Measurements from ENCODE around the gene CTSF.

The CTSF gene

DNA sequence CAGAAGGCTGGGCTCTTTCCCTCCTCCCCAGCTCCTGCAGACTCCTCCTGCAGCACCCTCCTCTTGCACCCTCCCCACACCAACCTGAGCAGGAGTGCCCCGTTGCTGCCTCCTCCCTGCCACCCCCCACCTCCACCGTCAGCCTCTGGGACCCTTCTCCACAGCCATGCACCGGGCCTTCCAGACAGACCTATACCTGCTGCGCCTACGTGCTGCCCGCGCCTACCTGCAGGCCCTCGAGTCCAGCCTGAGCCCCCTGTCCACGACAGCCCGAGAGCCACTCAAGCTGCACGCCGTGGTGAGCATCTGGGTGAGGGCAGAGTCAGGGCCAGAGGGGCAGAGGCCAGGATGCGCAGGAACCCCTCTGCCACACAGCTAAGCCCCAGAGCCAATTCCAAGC is 38.8 kb downstream of the CTSF start:
- no peak for DNase-seq

DNA sequence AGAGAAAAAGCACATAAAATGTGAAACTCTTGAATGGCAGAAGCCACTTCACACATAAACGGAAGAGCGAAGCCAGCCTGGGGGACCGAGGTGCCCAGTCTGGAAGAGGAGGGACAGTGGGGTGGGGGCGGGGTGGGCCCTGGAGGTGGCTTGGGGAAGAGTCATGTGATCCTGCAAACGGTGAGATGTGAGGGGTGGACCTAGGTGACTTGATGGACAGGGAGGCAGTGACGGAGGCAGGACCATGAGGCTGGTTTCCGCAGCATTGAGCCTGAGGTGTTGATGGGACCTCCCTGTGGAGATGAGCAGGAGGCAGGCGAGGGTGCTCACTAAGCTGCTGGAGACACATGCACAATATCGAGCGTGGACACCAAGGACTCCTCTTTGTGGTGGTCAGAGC is 39.3 kb downstream of the CTSF start:
- DNase-seq: no peak

DNA sequence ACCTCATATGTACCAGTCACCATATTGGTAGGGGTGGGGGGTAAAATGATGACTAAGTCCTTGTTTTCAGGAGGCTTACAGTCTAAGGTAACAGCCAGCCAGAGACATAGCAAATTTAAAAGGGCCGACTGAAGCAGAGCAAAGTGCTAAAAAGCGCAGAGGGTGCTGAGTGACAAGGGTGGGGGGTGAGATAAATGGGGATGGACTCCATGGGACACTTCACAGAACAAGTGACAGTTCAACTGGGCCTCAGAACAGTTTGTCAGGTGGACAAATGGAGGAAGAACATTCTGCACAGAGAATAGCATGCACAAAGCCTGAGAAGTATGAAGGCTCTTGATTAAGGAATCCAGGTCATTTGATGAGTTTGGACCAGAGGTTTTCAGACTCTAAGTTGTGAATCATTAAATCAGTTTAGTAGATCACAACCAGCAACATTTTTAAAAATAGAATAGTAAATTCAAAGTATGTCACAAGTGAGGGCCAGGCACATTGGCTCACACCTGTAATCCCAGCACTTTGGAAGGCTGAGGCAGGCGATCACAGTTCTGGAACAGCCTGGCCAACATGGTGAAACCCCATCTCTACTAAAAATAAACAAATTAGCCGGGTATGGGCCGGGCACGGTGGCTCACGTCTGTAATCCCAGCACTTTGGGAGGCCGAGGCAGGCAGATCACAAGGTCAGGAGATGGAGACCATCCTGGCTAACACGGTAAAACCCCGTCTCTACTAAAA is 43.9 kb downstream of the CTSF start:
- no peak for DNase-seq

DNA sequence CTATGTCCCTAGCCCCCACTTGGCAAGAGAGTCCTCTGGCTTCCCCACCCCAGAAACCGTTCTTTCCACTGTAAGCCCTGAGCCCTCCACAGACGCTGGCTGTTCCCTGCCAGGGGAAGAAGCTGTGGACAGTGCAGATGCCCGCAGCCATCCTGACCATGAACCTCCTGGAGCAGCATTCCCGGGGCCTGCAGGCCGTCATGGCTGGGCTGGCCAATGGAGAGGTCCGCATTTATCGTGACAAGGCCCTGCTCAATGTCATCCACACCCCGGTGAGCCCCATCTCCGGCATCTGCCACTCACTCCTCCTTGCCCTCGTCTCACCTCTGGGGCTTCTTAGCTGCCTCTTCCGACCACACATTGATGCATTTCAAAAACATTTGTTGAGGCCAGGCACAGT is 44.8 kb downstream of the CTSF start:
- no peak for DNase-seq

All from NCI-H446 (cell line).